Measurements from ENCODE around the gene MPI.

Gene MPI

GRCh38 chr15:74843445-74843828, 46.4 kb upstream of the MPI start:
- H3K27ac ChIP-seq = peak overlapping the region; percentile 74
- no peaks in the 10 kb centered on the region for H4K20me1 ChIP-seq (ENCODE audit: insufficient read depth)
- H3K36me3 ChIP-seq (ENCODE audit: insufficient read depth) = no peaks in the 10 kb centered on the region
- H3K9ac ChIP-seq = peak overlapping the region; percentile 88
- H3K4me1 ChIP-seq (ENCODE audit: low read depth, poor library complexity, severe bottlenecking) = peaks cover 6% of the 10 kb centered on the region
- H3K79me2 ChIP-seq (ENCODE audit: insufficient read depth, low read depth) = no peaks in the 10 kb centered on the region
- no peak overlapping the region for H3K4me3 ChIP-seq (IDR thresholded peaks at IDR 0.05; ENCODE audit: insufficient read depth, low read depth, low read length)
- H3K4me2 ChIP-seq = peak overlapping the region; percentile 91
- H2AFZ ChIP-seq (ENCODE audit: low read depth) = peak overlapping the region; percentile 98
- TF ChIP-seq CTCF (conservative IDR thresholded peaks at IDR 0.05; ENCODE audit: low read depth, low read length) = no peak
- no peaks in the 10 kb centered on the region for H3K27me3 ChIP-seq (ENCODE audit: insufficient read depth, low read depth)

DNA sequence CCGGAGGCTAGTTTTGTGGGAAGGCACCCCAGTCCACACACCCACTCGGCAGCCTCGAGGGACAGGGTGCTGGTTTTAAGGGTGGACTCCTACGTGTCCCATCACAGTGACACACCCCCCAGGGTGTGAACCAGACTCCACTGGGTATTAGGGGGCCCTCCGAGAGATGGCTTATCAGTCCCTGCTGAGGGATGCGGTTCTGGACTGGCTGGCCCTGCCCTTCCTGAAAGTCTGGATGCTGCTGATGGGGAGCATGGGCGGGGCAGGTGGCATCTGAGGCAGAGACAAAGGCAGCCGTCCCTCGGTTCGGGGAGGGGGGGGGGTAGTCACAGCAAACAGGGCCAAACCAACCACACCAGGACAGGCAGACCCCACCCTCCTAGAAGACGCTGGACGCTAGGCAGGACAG, 45.9 kb upstream of the MPI start:
- Histone ChIP-seq H3K27ac (peak overlapping the region; percentile 74; the same call in 1 of the 2 replicates), H3K27me3 (ENCODE audit: insufficient read depth, low read depth) (no peaks in the 10 kb centered on the region), H2AFZ (ENCODE audit: low read depth) (peak overlapping the region; percentile 98), H3K4me2 (peak overlapping the region; percentile 91), H3K36me3 (ENCODE audit: insufficient read depth) (no peaks in the 10 kb centered on the region), H3K4me3 (IDR thresholded peaks at IDR 0.05; ENCODE audit: insufficient read depth, low read depth, low read length) (no peak overlapping the region), H4K20me1 (ENCODE audit: insufficient read depth) (no peaks in the 10 kb centered on the region), H3K4me1 (ENCODE audit: low read depth, poor library complexity, severe bottlenecking) (peaks cover 6% of the 10 kb centered on the region), H3K9ac (peak overlapping the region; percentile 88; the same call in 1 of the 2 replicates), H3K79me2 (ENCODE audit: insufficient read depth, low read depth) (no peaks in the 10 kb centered on the region)
- no peak for TF ChIP-seq CTCF (conservative IDR thresholded peaks at IDR 0.05; ENCODE audit: low read depth, low read length)

- Histone ChIP-seq H3K9ac (no peak overlapping the region), H3K27ac (no peak overlapping the region), H3K4me3 (IDR thresholded peaks at IDR 0.05; ENCODE audit: insufficient read depth, low read depth, low read length) (no peak overlapping the region), H3K79me2 (ENCODE audit: insufficient read depth, low read depth) (no peaks in the 10 kb centered on the region), H3K4me2 (no peak overlapping the region), H4K20me1 (ENCODE audit: insufficient read depth) (no peaks in the 10 kb centered on the region), H3K27me3 (ENCODE audit: insufficient read depth, low read depth) (no peaks in the 10 kb centered on the region), H3K4me1 (ENCODE audit: low read depth, poor library complexity, severe bottlenecking) (peaks cover 8% of the 10 kb centered on the region), H3K36me3 (ENCODE audit: insufficient read depth) (no peaks in the 10 kb centered on the region), H2AFZ (ENCODE audit: low read depth) (no peak overlapping the region)
- no peak for TF ChIP-seq CTCF (conservative IDR thresholded peaks at IDR 0.05; ENCODE audit: low read depth, low read length)
Measured at GRCh38 chr15:74844319-74845207, 45.3 kb upstream of the MPI start.

DNA sequence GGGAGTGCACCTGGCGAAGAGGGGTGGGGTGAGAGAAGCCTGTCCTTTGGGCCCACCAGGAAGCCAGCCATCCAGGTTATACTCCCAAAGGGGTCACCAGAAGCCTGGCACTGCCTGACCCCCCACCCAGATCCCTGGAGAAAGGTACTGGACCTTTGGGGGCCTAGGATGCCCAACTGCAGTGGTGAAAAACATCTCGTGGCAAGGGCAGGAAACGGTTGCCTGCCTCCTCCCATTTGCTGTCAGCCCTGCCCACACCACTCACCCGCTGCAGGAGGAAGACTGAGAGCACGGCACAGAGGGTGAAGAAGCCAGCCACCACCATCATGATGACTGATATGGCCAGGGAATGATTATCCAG, 44.7 kb upstream of the MPI start:
- Histone ChIP-seq H3K9ac (no peak overlapping the region), H3K4me2 (no peak overlapping the region), H3K79me2 (ENCODE audit: insufficient read depth, low read depth) (no peaks in the 10 kb centered on the region), H4K20me1 (ENCODE audit: insufficient read depth) (no peaks in the 10 kb centered on the region), H2AFZ (ENCODE audit: low read depth) (no peak overlapping the region), H3K27me3 (ENCODE audit: insufficient read depth, low read depth) (no peaks in the 10 kb centered on the region), H3K27ac (no peak overlapping the region), H3K4me1 (ENCODE audit: low read depth, poor library complexity, severe bottlenecking) (peaks cover 13% of the 10 kb centered on the region), H3K36me3 (ENCODE audit: insufficient read depth) (no peaks in the 10 kb centered on the region), H3K4me3 (IDR thresholded peaks at IDR 0.05; ENCODE audit: insufficient read depth, low read depth, low read length) (no peak overlapping the region)
- no peak for TF ChIP-seq CTCF (conservative IDR thresholded peaks at IDR 0.05; ENCODE audit: low read depth, low read length)
